Measurements from ENCODE around the gene IFIT1B.
"Not testable (repeated sequence)": the region's sequence is repeated elsewhere in the genome, so short reads cannot be mapped to it uniquely, and the experiment has no call there.

The IFIT1B gene

GRCh38 chr10:89384474-89385340 lies 6.9 kb downstream of the IFIT1B start:
- no peak for DNase-seq

- no peak for DNase-seq
These were observed 10.9 kb downstream of the IFIT1B start for GRCh38 chr10:89388806-89389205.

- no peak for DNase-seq
These were observed 11.4 kb downstream of the IFIT1B start for GRCh38 chr10:89389254-89389653.

GRCh38 chr10:89390476-89391225 lies 12.8 kb downstream of the IFIT1B start:
- no peak for DNase-seq

- DNase-seq, result not testable (repeated sequence)
These were observed 13.3 kb downstream of the IFIT1B start for GRCh38 chr10:89391226-89391576.

- no peak for DNase-seq
These were observed 14.3 kb downstream of the IFIT1B start, which contains the start of gene IFIT1 for GRCh38 chr10:89391907-89392756. Gene IFIT1 (plus strand): TSS chr10:89392623. CDS start chr10:89392713, 90 bp downstream.

GRCh38 chr10:89392974-89393373 lies 15.1 kb downstream of the IFIT1B start:
- DNase-seq, result no peak

GRCh38 chr10:89393898-89394297 lies 16.0 kb downstream of the IFIT1B start:
- DNase-seq, result no peak

- no peak for DNase-seq
These were observed 17.3 kb downstream of the IFIT1B start for GRCh38 chr10:89395141-89395540.

- no peak for DNase-seq
These were observed 20.3 kb downstream of the IFIT1B start for GRCh38 chr10:89398003-89398749.

GRCh38 chr10:89399956-89400355 lies 22.1 kb downstream of the IFIT1B start:
- DNase-seq, result no peak

GRCh38 chr10:89403043-89403442 lies 25.2 kb downstream of the IFIT1B start:
- DNase-seq, result no peak

- DNase-seq, result no peak
These were observed 26.5 kb downstream of the IFIT1B start for GRCh38 chr10:89404104-89405047.

- DNase-seq, result not testable (repeated sequence)
These were observed 28.3 kb downstream of the IFIT1B start for GRCh38 chr10:89406178-89406577.

GRCh38 chr10:89407792-89408191 lies 29.9 kb downstream of the IFIT1B start:
- not testable (repeated sequence) for DNase-seq

GRCh38 chr10:89409282-89409681 lies 31.4 kb downstream of the IFIT1B start:
- DNase-seq, result not testable (repeated sequence)

GRCh38 chr10:89410551-89410950 lies 32.7 kb downstream of the IFIT1B start:
- DNase-seq, result not testable (repeated sequence)

- DNase-seq, result not testable (repeated sequence)
These were observed 33.3 kb downstream of the IFIT1B start for GRCh38 chr10:89411135-89411534.

- DNase-seq, result peak; percentile 46
These were observed 34.4 kb downstream of the IFIT1B start for GRCh38 chr10:89412276-89412675.

- no peak for DNase-seq
These were observed 35.6 kb downstream of the IFIT1B start for GRCh38 chr10:89413398-89413912.
